HUES64 (cell line): Measurements from ENCODE around the gene GPR21.

ENCODE experiments used
- H3K27ac ChIP-seq: 2 replicates; pipeline ENCODE4 v1.7.0; 2013; ENCODE audit warnings: low read depth, low read length, inconsistent platforms
- H3K27me3 ChIP-seq: 2 replicates; pipeline ENCODE4 v1.6.1; 2013; ENCODE audit warnings: mild to moderate bottlenecking, low read length; ENCODE audit not compliant: insufficient read depth
- H3K36me3 ChIP-seq: 2 replicates; pipeline ENCODE4 v1.6.1; 2013; ENCODE audit warnings: mild to moderate bottlenecking, low read length; ENCODE audit not compliant: insufficient read depth
- H3K4me1 ChIP-seq: 2 replicates; pipeline ENCODE4 v1.6.1; 2013; ENCODE audit warnings: mild to moderate bottlenecking, low read length, moderate library complexity; ENCODE audit not compliant: insufficient read depth
- H3K4me3 ChIP-seq: 2 replicates; pipeline ENCODE4 v1.5.1; 2013; ENCODE audit warnings: mild to moderate bottlenecking, low read length, moderate library complexity
- H3K9ac ChIP-seq: 2 replicates; pipeline ENCODE4 v1.6.1; 2013; ENCODE audit warnings: mild to moderate bottlenecking, low read depth, low read length
- H3K9me3 ChIP-seq: 2 replicates; pipeline ENCODE4 v1.6.1; 2013; ENCODE audit warnings: low read depth, low read length; ENCODE audit not compliant: insufficient read depth
- WGBS: fragments of 150-250, 120-280 bp; methylation state at CpG from one replicate; pipeline ENCODE4 v1.1.7; 2013; ENCODE audit warnings: missing lambda C conversion rate; 5-methylcytosine and 5-hydroxymethylcytosine counted together

The GPR21 gene

GRCh38 chr9:123007269-123007668 is 26.2 kb upstream of the GPR21 start:
- Histone ChIP-seq H3K9me3 (no peaks in the 10 kb centered on the region), H3K27me3 (no peaks in the 10 kb centered on the region), H3K27ac (no peak overlapping the region), H3K4me3 (no peak overlapping the region), H3K4me1 (peaks cover 5% of the 10 kb centered on the region; the same call in 1 of the 2 replicates), H3K9ac (no peak overlapping the region), H3K36me3 (peaks cover 83% of the 10 kb centered on the region)
- WGBS: 70% methylated on average over 4 of the region's 5 CpGs

- Histone ChIP-seq H3K27me3 (no peaks in the 10 kb centered on the region), H3K4me3 (no peak overlapping the region), H3K9me3 (no peaks in the 10 kb centered on the region), H3K36me3 (peaks cover 87% of the 10 kb centered on the region), H3K27ac (no peak overlapping the region), H3K9ac (no peak overlapping the region), H3K4me1 (no peaks in the 10 kb centered on the region)
These were observed 24.6 kb upstream of the GPR21 start for GRCh38 chr9:123008909-123009308.

GRCh38 chr9:123011380-123011779 is 22.1 kb upstream of the GPR21 start:
- no peaks in the 10 kb centered on the region for H3K9me3 ChIP-seq
- H3K27ac ChIP-seq: no peak overlapping the region
- 97% methylated on average over 3 of the region's 3 CpGs for WGBS
- H3K27me3 ChIP-seq: no peaks in the 10 kb centered on the region
- H3K9ac ChIP-seq: no peak overlapping the region
- peaks cover 90% of the 10 kb centered on the region for H3K36me3 ChIP-seq
- H3K4me3 ChIP-seq: no peak overlapping the region
- no peaks in the 10 kb centered on the region for H3K4me1 ChIP-seq

DNA sequence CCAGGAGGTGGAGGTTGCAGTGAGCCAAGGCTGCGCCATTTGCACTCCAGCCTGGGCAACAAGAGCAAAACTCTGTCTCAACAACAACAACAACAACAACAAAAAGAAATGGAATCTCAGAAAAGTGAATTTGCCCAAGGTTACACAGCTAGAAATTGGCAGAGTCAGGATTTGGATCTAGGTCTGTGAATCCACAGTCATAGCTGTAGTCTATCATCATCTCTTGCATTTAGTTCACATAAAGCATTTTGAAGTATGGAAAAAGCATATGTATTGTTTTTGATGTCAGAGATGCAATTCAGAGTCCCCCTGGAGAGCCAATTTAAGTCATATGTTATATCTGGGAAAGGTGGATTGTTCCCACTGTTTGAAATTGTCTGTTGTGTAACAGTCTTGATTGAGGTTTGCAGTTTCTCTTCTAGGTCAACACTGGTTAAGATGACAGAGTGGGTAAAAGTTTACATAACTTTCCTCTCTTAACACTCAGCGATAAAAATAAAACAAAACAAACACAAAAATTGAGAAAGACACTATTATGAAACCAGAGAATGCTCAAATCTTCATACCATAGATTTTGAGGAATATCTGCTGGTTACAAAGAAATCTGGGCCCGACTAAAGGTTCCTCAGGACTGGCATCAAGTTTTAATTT is 21.5 kb upstream of the GPR21 start:
- H3K9me3 ChIP-seq: no peaks in the 10 kb centered on the region
- peaks cover 91% of the 10 kb centered on the region for H3K36me3 ChIP-seq
- H3K27ac ChIP-seq: no peak overlapping the region
- H3K9ac ChIP-seq: no peak overlapping the region
- no peak overlapping the region for H3K4me3 ChIP-seq
- 100% methylated on average over 3 of the region's 3 CpGs for WGBS
- H3K27me3 ChIP-seq: no peaks in the 10 kb centered on the region
- H3K4me1 ChIP-seq: no peaks in the 10 kb centered on the region

GRCh38 chr9:123016631-123017030 is 16.8 kb upstream of the GPR21 start:
- Histone ChIP-seq H3K4me1 (no peaks in the 10 kb centered on the region), H3K9ac (no peak overlapping the region), H3K36me3 (peaks cover 97% of the 10 kb centered on the region), H3K27me3 (no peaks in the 10 kb centered on the region), H3K4me3 (no peak overlapping the region), H3K9me3 (no peaks in the 10 kb centered on the region), H3K27ac (no peak overlapping the region)
- WGBS: 100% methylated on average over 1 of the region's 1 CpG

- Histone ChIP-seq H3K4me3 (no peak overlapping the region), H3K36me3 (peaks cover 86% of the 10 kb centered on the region), H3K27me3 (no peaks in the 10 kb centered on the region), H3K9me3 (no peaks in the 10 kb centered on the region), H3K4me1 (no peaks in the 10 kb centered on the region), H3K27ac (no peak overlapping the region), H3K9ac (no peak overlapping the region)
- 100% methylated on average over 1 of the region's 2 CpGs for WGBS
These were observed 12.7 kb upstream of the GPR21 start for GRCh38 chr9:123020796-123021195.

- Histone ChIP-seq H3K4me3 (no peak overlapping the region), H3K9me3 (no peaks in the 10 kb centered on the region), H3K27me3 (no peaks in the 10 kb centered on the region), H3K9ac (no peak overlapping the region), H3K27ac (no peak overlapping the region), H3K4me1 (no peaks in the 10 kb centered on the region), H3K36me3 (peaks cover 68% of the 10 kb centered on the region)
- 100% methylated on average over 1 of the region's 1 CpG for WGBS
These were observed 7.0 kb upstream of the GPR21 start for GRCh38 chr9:123026425-123026824.

DNA sequence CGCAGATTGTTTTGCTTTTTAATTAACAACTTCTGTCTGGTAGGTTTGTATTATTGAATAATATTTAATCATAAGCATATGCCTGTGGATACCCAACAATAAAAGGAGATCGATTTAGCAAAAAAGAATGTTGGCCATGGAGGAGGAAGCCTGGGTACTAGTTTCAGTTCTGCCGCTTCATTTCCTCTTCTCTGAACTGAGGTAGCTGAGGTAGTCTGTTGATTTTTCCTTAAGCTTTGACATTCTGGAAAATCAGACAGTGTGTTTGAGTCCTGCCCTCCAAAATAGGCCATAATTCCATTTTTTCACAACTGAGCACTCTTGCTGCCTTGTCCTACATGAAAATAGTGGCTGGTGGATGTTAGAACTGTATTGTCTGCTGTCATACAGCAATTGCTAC is 6.0 kb upstream of the GPR21 start:
- Histone ChIP-seq H3K27ac (no peak overlapping the region), H3K4me3 (no peak overlapping the region), H3K4me1 (no peaks in the 10 kb centered on the region), H3K9me3 (no peaks in the 10 kb centered on the region), H3K9ac (no peak overlapping the region), H3K36me3 (peaks cover 59% of the 10 kb centered on the region), H3K27me3 (no peaks in the 10 kb centered on the region)
- 45% methylated on average over 2 of the region's 3 CpGs for WGBS

GRCh38 chr9:123028136-123028535 is 5.3 kb upstream of the GPR21 start:
- H3K36me3 ChIP-seq: peaks cover 53% of the 10 kb centered on the region
- H3K27ac ChIP-seq: no peak overlapping the region
- peaks cover 2% of the 10 kb centered on the region; the same call in 1 of the 2 replicates for H3K4me1 ChIP-seq
- no peaks in the 10 kb centered on the region for H3K27me3 ChIP-seq
- H3K9me3 ChIP-seq: no peaks in the 10 kb centered on the region
- H3K4me3 ChIP-seq: no peak overlapping the region
- no peak overlapping the region for H3K9ac ChIP-seq

DNA sequence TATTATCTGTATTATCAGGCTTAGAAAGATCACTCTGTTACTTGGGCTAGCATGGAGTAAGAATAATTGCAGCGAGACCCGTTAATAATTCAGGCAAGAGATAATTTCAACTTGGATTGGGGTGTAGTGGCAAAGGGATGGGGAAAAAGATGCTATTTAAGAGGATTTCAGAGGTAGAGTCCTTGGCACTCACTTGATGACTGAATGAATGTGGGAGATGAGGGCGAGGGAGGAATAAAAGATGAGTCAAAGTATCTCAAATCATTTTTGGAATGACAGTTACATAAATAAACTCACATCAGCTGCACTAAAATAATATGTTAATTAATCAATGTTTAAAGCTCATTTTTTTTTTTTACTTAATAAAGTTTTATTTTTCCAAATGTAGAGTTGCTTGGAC is 4.5 kb upstream of the GPR21 start:
- no peaks in the 10 kb centered on the region for H3K9me3 ChIP-seq
- no peak overlapping the region for H3K9ac ChIP-seq
- H3K4me1 ChIP-seq: peaks cover 8% of the 10 kb centered on the region; the same call in 1 of the 2 replicates
- peaks cover 47% of the 10 kb centered on the region for H3K36me3 ChIP-seq
- WGBS: 97% methylated on average over 3 of the region's 3 CpGs
- no peaks in the 10 kb centered on the region for H3K27me3 ChIP-seq
- H3K27ac ChIP-seq: no peak overlapping the region
- H3K4me3 ChIP-seq: no peak overlapping the region

- no peak overlapping the region for H3K4me3 ChIP-seq
- 100% methylated on average over 1 of the region's 1 CpG for WGBS
These were observed 1.5 kb upstream of the GPR21 start for GRCh38 chr9:123031963-123032362.

More at GRCh38 chr9:123031963-123032362, 1.5 kb upstream of the GPR21 start:
- Histone ChIP-seq H3K4me1 (peaks cover 8% of the 10 kb centered on the region; the same call in 1 of the 2 replicates), H3K36me3 (peaks cover 49% of the 10 kb centered on the region), H3K9me3 (no peaks in the 10 kb centered on the region), H3K27me3 (no peaks in the 10 kb centered on the region), H3K9ac (no peak overlapping the region), H3K27ac (no peak overlapping the region)
